HG02981 (cell line): Measurements from ENCODE around the gene PCDHGC4.

Source experiments
- ATAC-seq: cut with Tn5 transposase; IDR thresholded peaks from one replicate; pipeline ENCODE4 v1.9.1; 2021; ENCODE audit warnings: mild to moderate bottlenecking, moderate library complexity; ENCODE audit not compliant: unreplicated experiment

Gene PCDHGC4

DNA sequence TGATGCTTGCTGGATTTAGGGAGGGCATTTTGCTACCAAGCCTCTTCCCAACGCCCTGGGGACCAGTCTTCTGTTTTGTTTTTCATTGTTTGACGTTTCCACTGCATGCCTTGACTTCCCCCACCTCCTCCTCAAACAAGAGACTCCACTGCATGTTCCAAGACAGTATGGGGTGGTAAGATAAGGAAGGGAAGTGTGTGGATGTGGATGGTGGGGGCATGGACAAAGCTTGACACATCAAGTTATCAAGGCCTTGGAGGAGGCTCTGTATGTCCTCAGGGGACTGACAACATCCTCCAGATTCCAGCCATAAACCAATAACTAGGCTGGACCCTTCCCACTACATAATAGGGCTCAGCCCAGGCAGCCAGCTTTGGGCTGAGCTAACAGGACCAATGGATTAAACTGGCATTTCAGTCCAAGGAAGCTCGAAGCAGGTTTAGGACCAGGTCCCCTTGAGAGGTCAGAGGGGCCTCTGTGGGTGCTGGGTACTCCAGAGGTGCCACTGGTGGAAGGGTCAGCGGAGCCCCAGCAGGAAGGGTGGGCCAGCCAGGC lies 27.0 kb downstream of the PCDHGC4 start:
- ATAC-seq: no peak

GRCh38 chr5:141512390-141512910 lies 27.6 kb downstream of the PCDHGC4 start:
- peak; percentile 24 for ATAC-seq

GRCh38 chr5:141512911-141513626 lies 28.2 kb downstream of the PCDHGC4 start:
- no peak for ATAC-seq

GRCh38 chr5:141513627-141514329 lies 28.9 kb downstream of the PCDHGC4 start:
- ATAC-seq: no peak

DNA sequence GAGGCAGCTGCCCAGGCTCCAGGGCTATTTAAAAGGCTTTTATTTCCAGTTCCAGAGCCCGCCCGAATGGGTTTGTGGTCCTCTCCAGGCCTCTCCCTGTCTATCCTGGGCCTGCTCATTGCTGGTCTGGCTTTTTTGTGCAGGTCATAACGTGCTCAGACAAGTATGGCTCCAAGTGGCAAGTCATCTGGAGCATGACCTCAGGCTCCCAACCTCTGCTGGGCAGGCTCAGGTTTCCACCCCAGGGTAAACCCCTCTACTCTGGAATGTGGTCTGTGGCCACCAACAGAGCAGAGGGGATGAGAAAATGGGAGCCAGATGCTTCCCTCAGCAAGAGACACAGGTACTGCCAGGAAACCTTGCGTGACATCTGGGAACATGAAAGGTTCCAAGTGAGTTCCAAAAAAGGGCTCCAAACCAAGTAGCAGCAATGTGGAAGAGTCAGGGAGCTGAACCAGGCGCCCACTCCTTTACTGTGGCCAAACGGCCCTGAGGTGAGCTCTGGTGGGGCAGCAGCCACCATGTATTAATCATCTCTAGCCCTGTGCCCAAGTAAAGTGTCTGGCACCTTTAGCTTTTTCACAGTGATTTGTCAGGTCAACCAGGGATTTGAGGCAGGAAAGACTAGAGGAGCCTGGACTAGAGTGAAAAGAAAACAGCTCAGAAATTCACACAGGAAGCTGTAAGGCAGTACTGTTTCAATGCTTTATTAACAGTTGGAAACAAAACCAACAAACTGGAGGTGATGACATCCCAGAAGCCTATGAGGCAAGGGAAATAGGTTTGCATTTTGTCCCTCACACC lies 29.7 kb downstream of the PCDHGC4 start:
- ATAC-seq: no peak

DNA sequence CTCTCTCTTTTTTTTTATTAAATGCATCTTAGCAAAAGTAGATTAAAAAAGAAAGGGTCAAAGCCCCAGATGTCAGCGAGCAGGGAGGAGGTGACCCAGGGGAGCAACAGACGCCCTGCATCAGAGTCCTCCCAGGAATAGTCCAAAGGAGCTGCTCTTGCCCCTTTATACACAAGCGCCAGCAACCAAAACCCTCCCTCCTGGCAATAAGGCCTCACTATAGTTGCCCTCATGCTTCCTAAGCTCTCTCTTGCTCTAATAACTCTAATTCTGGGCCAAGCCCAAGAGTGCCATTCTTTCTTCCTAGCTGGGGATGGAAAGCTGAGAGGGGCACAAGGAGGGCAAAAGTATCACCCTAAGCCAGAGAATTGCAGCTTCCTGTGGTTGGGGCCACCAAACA lies 30.3 kb downstream of the PCDHGC4 start:
- ATAC-seq: no peak

DNA sequence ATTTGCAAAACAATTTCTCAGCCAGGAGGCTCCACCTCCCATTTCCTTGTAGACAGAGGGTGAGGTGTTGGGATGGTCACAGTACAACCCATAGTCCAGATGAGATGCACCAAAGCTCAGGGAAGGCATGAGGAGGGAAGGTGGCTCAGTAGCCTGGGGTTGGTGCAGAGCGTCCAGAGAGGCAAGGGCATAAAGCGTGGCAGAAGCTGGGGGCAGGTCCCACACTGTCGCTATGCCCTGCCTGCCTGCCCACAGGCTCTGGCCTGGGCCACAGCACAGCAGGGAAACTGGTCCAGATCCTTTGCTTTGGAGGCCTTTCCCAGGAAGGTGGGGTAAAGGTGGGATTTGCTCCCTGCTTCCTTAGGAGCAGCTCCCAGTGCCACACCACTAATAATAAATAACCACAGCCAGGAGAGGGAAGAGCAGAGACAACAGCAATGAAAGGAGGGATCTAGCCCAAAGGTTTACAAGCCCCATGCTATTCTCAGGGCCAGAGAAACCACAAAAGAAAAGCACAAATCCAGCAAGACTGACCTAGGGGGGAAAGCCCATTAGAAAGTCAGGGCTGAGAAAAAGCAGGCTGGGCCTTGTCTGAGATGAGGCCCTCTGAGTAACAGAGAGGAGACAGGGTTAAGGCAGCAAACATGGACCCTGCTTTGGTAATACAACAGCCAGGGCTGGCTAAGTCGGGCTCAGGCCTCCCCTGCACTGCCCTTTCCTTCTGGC lies 31.3 kb downstream of the PCDHGC4 start:
- no peak for ATAC-seq

DNA sequence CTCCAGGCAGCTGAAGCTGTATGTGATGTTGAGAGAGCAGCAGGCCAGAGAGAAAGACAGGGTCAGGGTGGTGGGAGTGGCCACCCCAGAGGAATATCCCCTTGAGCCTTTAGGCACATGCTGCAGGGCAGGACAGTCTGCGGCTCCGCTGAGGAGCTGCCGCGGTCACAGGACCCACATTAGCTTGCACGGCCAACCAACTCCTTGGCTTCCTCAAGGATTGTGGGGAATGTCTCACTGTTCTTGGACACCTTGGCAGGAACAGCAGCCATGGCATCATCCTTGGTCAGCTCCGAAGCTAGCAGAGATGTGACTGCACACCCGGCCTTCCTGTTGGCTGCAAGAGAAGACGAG lies 31.8 kb downstream of the PCDHGC4 start:
- ATAC-seq: no peak

DNA sequence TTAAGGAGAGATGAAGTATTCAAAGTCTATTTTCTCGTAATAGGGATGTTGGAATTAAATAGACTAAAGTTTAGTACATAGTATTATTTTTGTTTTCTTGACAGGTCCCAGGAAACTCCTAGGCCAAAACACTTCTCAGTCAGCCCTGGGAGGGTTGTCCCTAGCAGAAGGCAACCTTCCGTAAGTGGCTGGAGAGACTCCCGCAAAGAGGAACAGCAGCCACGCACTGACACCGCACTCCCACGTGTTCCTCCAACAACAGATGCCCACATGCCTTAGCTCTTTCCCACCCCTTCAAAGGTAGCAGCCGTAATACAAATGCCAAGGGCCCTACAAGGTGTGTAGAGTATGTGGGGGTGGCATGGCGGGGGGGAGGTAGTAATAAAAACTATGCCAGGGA lies 32.5 kb downstream of the PCDHGC4 start:
- no peak for ATAC-seq

GRCh38 chr5:141517880-141518617 lies 33.2 kb downstream of the PCDHGC4 start:
- ATAC-seq: no peak

DNA sequence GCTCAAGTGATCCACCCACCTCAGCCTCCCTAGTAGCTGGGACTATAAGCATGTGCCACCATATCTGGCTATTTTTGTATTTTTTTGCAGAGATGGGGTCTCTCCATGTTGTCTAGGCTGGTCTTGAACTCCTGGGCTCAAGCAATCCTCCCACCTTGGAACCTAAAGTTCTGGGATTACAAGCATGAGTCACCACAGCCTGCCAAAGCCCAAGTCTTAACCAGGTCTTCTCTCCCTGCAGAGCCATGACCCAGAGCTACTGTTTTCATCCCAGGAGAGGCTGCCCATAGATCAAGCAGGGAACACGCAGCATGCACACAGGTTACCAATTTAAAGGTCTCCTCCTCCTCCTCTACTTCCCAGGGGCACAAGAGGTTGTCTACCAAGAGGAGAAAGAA lies 33.8 kb downstream of the PCDHGC4 start:
- ATAC-seq: no peak

GRCh38 chr5:141519605-141520565 lies 35.1 kb downstream of the PCDHGC4 start:
- no peak for ATAC-seq

DNA sequence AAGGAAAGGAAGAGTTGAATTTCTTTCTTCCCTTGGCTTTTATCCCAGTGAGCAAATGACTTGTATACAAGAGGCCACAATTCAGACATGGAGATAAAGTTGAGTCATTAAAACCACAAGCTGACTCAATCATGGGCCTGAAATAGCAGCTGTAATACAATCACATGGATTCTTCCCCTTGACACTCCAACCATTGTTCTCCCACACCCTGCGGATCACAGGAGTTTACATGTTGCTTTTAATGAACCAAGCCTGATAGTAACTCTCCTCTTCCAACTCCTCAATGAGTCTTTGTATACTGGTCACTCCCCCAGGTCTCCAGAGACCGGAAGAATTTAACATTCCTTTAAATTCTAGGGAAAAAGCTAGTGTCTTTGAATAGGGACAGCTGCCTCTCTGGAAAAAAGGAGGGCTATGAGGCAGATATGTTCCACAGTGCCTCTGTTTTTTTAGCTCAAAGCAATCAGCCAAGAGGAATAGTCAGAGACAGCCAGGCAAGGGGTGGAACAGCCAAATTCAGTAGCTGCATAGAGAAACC lies 36.5 kb downstream of the PCDHGC4 start:
- no peak for ATAC-seq

DNA sequence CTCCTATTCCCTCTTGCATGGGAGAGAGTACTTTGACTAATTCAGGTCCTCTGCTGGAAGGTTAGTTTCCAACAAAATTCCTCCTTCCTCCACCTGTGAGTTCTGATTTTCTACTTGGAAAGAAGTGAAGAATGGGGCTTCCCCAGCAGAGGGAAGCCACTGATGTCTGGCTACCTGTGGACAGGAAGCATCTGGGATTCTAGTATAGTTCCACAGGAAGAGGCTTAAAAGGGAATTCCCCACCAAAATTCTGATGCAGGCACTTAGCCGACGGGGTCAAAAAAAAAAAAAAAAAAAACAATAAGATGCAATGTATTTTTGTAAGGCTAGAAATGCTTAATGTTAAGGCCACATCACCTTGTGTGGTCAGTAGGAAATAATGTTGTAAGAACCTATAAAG lies 37.5 kb downstream of the PCDHGC4 start:
- no peak for ATAC-seq

GRCh38 chr5:141523991-141524390 lies 39.2 kb downstream of the PCDHGC4 start:
- no peak for ATAC-seq

GRCh38 chr5:141524604-141525597 lies 40.1 kb downstream of the PCDHGC4 start:
- ATAC-seq: peak; percentile 61

DNA sequence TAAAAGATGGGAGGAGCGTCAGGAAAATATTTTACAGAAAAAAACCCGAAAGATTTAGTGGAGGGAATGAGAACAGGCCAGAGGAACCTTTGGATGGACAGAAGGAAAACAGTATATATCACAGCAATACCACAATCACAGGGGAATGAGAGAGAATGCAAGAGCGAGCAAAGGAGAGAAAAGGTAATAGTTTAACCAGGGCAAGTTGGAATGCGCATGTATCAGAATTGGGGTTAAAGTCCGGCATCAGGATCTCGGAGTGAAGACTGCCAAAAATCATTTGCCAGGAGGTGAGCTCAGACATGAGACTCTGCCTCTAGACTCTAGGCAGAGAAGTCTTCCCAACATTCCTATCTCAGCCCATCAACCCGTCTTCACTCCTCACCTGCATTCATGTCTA lies 40.8 kb downstream of the PCDHGC4 start:
- ATAC-seq: no peak
